NCI-H2081 treated with DMSO at 0.1 percent for 48 hours (cell line): ENCODE results near the gene TMTC3.
"Not testable (repeated sequence)": the region's sequence is repeated elsewhere in the genome, so short reads cannot be mapped to it uniquely, and the experiment has no call there.

Experiments
- DNase-seq: peaks from one replicate; lab custom pipeline; 2025; lab: John Stamatoyannopoulos, UW

Gene TMTC3

DNA sequence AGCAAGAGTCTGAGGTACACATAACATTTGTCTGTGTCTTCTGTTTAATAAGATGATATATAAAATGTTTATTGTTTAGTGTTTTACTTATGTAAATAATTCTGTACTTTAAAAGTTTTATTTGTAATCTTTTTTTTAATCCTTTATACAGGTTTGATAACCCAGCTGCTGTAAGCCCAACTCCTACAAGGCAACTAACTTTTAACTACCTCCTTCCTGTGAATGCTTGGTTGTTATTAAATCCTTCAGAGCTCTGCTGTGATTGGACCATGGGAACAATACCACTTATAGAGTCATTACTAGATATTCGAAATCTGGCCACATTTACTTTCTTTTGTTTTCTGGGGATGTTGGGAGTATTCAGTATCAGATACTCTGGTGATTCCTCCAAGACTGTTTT lies 24.1 kb downstream of the TMTC3 start:
- no peak for DNase-seq

DNA sequence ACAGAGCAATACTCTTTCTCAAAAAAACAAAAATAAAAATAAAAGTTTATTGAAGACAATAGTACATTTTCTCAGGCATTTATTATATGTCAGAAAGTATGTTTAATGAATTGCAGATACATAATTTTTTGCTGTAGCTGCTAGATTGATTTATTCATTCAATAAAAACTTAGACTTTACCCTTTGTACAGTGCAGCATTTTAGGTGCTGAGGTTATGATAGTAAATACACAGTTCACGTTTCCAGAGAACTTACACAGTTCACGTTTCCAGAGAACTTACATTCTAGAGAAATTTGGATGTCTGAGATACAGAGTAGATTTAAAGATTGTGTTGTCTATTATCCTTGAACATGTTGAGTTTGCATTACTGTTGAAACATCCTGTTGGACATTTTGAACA lies 25.3 kb downstream of the TMTC3 start:
- DNase-seq, result no peak

GRCh38 chr12:88172844-88173407 lies 30.8 kb downstream of the TMTC3 start:
- no peak for DNase-seq

GRCh38 chr12:88175544-88175943 lies 33.4 kb downstream of the TMTC3 start:
- no peak for DNase-seq

- DNase-seq, result no peak
Observed at GRCh38 chr12:88179436-88180014, 37.4 kb downstream of the TMTC3 start.

- DNase-seq, result no peak
Observed at GRCh38 chr12:88181881-88182280, 39.8 kb downstream of the TMTC3 start.

DNA sequence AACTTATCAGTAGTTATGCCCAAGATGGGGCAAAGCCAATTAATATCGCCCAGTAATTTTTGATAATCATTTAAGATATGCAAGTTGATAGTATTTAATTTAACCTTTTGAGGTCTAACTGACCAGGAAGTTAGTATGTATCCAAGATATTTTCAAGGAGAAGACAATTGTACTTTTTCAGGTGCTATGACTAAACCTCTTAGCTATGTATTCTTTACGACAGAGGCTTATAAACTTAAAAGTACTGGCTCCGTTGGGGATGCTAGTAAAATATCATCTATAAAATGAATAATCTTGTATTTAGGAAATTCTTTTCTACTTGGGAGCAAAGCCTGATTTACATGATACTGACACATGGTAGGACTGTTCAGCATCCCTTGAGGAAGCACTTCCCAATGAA lies 40.3 kb downstream of the TMTC3 start:
- DNase-seq, result no peak

DNA sequence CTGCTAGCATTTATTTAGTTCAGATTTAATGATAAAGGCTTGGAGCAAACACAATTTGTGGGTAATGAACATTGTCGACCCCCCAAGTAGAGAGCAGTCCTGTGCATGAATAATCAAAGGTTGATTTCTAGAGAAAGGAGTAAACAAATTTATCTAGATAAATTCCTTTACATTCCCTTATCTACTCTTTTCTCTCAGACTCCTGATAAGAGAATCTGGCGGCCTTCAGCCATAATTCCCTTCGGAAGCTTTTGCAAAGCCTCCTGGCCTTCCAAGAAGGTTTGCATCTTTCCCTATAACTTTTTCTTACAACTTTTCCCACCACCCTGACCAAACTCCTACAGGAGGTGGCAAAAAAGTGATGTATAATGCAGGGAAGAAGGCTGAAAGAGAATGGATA lies 42.1 kb downstream of the TMTC3 start:
- no peak for DNase-seq

DNA sequence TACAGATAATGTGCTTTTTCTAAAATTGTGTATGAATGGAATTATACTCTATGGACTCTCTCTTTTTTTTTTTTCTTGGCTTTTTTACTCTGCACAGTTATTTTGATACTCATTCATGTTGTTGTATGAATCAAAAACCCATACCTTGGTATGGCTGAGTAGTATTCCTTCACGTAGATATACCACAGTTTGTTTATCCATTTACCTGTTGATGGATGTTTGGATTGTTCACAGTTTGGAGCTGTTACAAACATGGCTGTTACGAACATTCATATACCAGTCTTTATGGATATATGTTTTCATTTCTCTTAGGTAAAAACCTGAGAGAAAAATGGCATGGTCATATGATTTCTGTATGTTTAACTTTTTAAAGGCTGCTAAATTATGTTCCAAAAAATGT lies 43.2 kb downstream of the TMTC3 start:
- no peak for DNase-seq

GRCh38 chr12:88185988-88186387 lies 43.9 kb downstream of the TMTC3 start:
- no peak for DNase-seq

GRCh38 chr12:88187571-88187970 lies 45.5 kb downstream of the TMTC3 start:
- no peak for DNase-seq

DNA sequence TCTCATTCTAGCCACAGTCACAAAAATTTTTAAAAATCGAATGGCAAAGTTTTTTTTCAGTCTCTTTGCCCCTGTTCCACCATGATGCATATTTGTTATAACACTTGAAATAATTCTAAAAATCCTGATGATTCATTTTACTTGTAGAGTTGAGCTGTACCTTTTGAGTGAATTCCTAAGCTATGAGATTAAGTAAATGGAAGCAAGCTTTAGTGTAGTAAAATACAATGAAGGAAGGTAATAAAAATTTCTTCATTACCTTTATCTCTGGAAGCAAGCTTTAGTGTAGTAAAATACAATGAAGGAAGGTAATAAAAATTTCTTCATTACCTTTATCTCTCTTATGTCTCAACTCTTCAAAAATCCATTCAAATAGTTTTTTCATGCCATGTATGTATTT lies 46.1 kb downstream of the TMTC3 start:
- no peak for DNase-seq

DNA sequence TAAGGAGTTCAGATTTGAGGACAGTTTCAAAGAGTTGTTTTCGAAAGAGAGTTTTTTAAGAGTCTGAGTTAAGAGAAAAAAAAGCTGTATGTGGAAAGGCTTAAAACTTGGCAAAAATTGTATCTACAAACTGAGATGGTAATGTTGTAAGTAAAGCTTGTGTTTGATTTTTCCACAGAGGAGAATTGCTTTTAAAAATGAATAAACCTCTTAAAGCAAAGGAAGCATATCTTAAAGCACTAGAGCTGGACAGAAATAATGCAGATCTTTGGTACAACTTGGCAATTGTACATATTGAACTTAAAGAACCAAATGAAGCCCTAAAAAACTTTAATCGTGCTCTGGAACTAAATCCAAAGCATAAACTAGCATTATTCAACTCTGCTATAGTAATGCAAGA lies 50.3 kb downstream of the TMTC3 start:
- no peak for DNase-seq

DNA sequence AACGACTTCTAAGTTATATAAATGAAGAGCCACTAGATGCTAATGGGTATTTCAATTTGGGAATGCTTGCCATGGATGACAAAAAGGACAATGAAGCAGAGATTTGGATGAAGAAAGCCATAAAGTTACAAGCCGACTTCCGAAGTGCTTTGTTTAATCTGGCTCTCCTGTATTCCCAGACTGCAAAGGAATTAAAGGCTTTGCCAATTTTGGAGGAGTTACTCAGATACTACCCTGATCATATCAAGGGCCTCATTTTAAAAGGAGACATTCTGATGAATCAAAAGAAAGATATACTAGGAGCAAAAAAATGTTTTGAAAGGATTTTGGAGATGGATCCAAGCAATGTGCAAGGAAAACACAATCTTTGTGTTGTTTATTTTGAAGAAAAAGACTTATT lies 52.8 kb downstream of the TMTC3 start:
- no peak for DNase-seq

DNA sequence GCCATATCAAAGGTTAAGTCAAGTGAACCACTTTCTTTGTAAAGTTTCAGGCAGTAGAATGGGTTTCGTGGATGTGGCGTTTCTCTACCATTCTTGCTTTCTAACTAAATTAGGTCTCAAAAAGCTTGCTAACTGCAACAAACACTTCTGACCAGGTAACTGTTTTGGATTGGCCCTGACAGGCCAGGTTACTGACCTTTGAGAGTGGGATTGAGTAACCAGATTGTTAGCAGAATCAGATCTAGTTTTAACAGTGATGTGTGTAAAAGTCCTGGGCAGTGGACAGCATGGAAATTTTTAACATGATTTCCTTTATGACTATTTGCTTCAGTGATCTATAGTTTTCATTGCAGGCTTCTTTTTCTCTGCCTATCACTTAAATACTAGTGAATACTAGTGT lies 57.9 kb downstream of the TMTC3 start:
- no peak for DNase-seq

GRCh38 chr12:88202500-88202899 lies 60.4 kb downstream of the TMTC3 start:
- no peak for DNase-seq

DNA sequence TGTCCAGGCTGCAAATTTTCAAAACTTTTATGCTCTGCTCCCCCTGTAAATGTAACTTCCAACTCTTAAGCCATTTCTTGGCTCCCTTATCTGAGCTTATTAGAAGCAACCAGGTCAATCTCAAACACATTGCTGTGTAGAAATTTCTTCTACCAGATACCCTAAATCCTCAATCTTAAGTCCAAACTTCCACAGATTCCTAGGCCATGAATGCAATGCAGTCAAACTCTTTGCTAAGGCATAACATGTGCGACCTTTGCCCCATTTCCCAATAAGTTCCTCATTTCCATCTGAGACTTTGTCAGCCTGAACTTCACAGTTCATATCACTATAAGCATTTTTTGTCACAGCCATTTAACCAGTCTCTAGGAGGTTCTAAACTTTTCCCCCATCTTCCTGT lies 64.5 kb downstream of the TMTC3 start:
- DNase-seq, result no peak

GRCh38 chr12:88207921-88208620 lies 66.0 kb downstream of the TMTC3 start:
- no peak for DNase-seq

DNA sequence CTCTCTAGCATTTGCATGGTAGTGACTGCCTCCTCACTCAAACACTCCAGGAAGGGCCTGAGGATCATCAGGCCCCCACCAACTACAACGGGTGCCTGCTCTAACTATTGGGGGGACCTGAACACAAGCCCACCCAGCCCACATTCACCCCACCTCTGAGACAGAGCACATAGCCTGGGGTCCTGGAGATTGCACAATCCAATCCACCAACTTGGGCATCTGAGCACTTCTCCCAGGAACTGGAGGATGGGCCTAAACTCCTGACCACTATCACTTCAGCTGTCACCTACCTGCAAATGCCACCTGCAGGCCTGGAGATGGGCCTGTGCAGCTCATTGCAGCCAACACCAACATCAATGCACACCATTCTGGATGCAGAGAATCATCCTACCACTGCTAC lies 66.6 kb downstream of the TMTC3 start:
- DNase-seq, result no peak

DNA sequence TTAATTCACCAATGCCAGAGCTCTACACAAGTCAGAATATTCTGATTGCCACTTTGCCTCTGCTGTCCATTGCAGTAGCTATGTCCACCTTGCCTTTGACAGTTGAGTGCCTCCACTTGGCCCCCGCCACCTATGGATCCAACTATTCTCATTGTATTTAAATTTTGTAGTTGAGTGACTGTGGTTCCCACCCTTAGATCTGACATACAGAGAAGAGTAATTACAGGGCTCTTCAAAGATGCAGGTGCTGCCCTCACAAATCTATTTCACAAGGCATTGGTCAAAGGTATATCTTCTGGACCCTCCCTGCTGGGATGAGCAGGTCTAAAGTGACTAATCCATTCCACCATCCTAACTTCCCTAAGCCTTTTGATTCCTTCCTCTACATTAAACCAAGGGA lies 68.2 kb downstream of the TMTC3 start:
- not testable (repeated sequence) for DNase-seq

DNA sequence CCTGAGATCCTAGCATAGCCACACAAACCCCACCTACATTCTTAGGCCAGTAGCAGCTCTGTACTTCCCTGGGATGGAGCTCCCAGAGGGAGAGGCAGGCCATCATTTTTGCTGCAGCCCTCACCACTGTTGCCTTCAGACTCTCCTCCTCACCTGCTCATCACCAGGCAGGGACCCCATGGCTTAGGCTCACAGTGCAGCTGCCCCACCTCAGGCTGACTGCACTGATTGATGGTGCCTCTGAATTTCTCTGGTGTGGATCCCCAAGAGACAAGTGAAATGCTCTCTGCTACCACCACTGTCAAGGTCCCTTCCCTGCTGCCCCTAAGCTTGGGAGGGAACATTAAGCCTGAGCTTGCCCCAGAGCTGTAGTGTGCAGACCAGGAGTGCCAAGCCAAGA lies 76.2 kb downstream of the TMTC3 start:
- no peak for DNase-seq

DNA sequence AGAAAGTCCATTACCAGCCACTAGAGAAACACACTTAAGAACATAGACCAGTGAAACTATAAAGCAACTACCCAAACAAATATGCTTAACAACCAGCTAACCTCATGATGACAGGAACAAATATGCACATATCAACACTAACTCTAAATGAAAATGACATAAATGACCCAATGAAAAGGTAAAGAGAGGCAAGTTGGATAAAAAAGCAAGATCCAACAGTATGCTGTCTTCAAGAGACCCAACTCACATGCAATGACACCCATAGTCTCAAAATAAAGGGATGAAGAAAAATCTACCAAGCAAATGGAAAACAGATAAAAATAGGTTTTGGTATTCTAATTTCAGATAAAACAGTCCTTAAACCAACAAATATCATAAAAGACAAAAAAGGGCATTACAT lies 77.8 kb downstream of the TMTC3 start:
- no peak for DNase-seq

- no peak for DNase-seq
Observed at GRCh38 chr12:88223519-88223918, 81.4 kb downstream of the TMTC3 start.

DNA sequence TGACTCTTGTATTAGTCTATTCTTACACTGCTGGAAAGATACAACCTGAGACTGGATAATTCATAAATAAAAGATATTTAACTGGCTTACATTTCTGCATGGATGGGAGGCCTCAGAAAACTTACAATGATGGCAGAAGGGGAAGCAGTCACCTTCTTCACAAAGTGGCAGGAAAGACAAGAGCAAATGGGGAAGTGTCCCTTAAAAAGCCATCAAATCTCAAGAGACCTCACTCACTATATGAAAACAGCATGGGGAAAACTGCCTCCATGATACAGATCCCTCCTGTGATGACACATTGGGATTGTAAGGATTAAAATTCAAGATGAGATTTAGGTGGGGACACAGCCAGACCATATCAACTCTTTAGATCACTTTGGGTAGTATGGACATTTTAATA lies 83.7 kb downstream of the TMTC3 start:
- DNase-seq, result no peak
